ENCODE data around the gene IL37.
"Not testable (repeated sequence)": the region's sequence is repeated elsewhere in the genome, so short reads cannot be mapped to it uniquely, and the experiment has no call there.

Gene IL37

DNA sequence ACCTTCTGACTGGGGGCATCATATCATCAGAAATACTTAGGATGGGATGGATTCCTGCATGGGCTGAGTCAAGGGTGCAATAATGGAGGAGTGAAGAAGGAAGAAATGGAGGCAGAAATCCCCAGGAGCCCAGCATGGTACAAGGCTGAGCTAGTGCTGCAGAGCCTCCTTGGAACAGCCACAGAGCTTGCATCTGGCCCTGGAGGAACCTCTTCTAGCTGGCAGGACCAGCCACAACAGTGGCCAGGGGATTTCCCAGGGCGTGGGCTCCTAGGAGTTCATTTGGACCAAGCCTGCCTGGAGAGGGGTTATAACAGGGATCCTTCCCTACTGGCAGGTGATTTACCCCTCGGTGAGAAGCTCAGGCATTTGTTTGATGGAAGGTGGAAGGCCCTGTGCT, 4.7 kb upstream of the IL37 start:
- no peak for ATAC-seq (replicated peaks)
- no peak overlapping the region for H3K4me3 Mint-ChIP-seq

GRCh38 chr2:112907001-112907949, 3.7 kb upstream of the IL37 start:
- no peak for ATAC-seq (replicated peaks)

More for the DNA sequence above, 4.7 kb upstream of the IL37 start:
- Mint-ChIP-seq H3K36me3 (no peaks in the 10 kb centered on the region), H3K9me3 (peaks cover 6 to 7% of the 10 kb centered on the region in 2 donors), H3K27me3 (no peaks in the 10 kb centered on the region), H3K4me1 (peaks cover 0 to 4% of the 10 kb centered on the region in 2 donors), H3K27ac (no peak overlapping the region)
- DNase-seq: no peak

GRCh38 chr2:112908559-112908958, 2.4 kb upstream of the IL37 start:
- H3K27ac Mint-ChIP-seq; DNase-seq; ATAC-seq (replicated peaks); H3K27me3 Mint-ChIP-seq; H3K4me1 Mint-ChIP-seq; H3K36me3 Mint-ChIP-seq; H3K4me3 Mint-ChIP-seq; H3K9me3 Mint-ChIP-seq: not testable (repeated sequence)

More at GRCh38 chr2:112907001-112907949, 3.7 kb upstream of the IL37 start:
- Mint-ChIP-seq H3K4me3 (no peak overlapping the region), H3K27ac (no peak overlapping the region), H3K27me3 (no peaks in the 10 kb centered on the region), H3K4me1 (peaks cover 0 to 4% of the 10 kb centered on the region in 2 donors), H3K36me3 (no peaks in the 10 kb centered on the region), H3K9me3 (peaks cover 6 to 7% of the 10 kb centered on the region in 2 donors)
- no peak for DNase-seq

GRCh38 chr2:112910219-112910618, 746 bp upstream of the IL37 start:
- Mint-ChIP-seq H3K4me1 (peaks cover 0 to 4% of the 10 kb centered on the region in 2 donors), H3K27ac (no peak overlapping the region), H3K4me3 (no peak overlapping the region), H3K9me3 (peaks cover 6 to 7% of the 10 kb centered on the region in 2 donors), H3K36me3 (no peaks in the 10 kb centered on the region), H3K27me3 (no peaks in the 10 kb centered on the region)
- DNase-seq: no peak
- no peak for ATAC-seq (replicated peaks)

DNA sequence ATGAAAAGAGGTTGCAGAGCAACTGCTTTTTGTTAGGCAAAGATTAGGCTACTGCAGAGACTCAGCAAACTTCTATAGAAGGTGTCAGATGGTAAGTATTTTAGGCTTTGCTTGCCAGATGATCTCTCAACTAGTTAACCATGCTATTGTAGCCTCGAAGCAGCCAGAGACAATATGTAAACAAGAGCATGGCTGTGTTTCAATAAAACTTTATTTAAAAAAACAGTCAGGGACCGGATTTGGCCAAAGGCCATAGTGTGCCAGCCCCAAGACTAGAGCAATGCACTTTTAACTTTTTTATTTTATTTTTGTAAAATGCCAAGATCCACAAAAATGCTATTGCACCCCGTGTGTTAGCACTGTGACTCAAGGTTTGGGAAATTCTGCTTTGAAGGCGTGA, 1.4 kb downstream of the IL37 start:
- no peak overlapping the region for H3K27ac Mint-ChIP-seq
- no peak for DNase-seq
- H3K4me3 Mint-ChIP-seq: no peak overlapping the region
- H3K27me3 Mint-ChIP-seq: no peaks in the 10 kb centered on the region
- peaks cover 0 to 2% of the 10 kb centered on the region in 2 donors for H3K4me1 Mint-ChIP-seq
- H3K36me3 Mint-ChIP-seq: no peaks in the 10 kb centered on the region
- ATAC-seq (replicated peaks): no peak
- H3K9me3 Mint-ChIP-seq: peaks cover 6 to 7% of the 10 kb centered on the region in 2 donors

GRCh38 chr2:112915300-112916144, 4.6 kb downstream of the IL37 start:
- H3K4me3 Mint-ChIP-seq: no peak overlapping the region
- no peak overlapping the region for H3K27ac Mint-ChIP-seq
- H3K9me3 Mint-ChIP-seq: peaks cover 0 to 4% of the 10 kb centered on the region in 2 donors
- H3K36me3 Mint-ChIP-seq: no peaks in the 10 kb centered on the region
- peaks cover 0 to 2% of the 10 kb centered on the region in 2 donors for H3K4me1 Mint-ChIP-seq
- no peaks in the 10 kb centered on the region for H3K27me3 Mint-ChIP-seq
- DNase-seq (no peak), ATAC-seq (replicated peaks) (no peak)

- peaks cover 0 to 2% of the 10 kb centered on the region in 2 donors for H3K4me1 Mint-ChIP-seq
- no peak overlapping the region for H3K4me3 Mint-ChIP-seq
- no peak overlapping the region for H3K27ac Mint-ChIP-seq
- peaks cover 0 to 4% of the 10 kb centered on the region in 2 donors for H3K9me3 Mint-ChIP-seq
- no peaks in the 10 kb centered on the region for H3K36me3 Mint-ChIP-seq
- no peak for DNase-seq
- H3K27me3 Mint-ChIP-seq: no peaks in the 10 kb centered on the region
- no peak for ATAC-seq (replicated peaks)
Measured at GRCh38 chr2:112916145-112916571, 5.2 kb downstream of the IL37 start.

DNA sequence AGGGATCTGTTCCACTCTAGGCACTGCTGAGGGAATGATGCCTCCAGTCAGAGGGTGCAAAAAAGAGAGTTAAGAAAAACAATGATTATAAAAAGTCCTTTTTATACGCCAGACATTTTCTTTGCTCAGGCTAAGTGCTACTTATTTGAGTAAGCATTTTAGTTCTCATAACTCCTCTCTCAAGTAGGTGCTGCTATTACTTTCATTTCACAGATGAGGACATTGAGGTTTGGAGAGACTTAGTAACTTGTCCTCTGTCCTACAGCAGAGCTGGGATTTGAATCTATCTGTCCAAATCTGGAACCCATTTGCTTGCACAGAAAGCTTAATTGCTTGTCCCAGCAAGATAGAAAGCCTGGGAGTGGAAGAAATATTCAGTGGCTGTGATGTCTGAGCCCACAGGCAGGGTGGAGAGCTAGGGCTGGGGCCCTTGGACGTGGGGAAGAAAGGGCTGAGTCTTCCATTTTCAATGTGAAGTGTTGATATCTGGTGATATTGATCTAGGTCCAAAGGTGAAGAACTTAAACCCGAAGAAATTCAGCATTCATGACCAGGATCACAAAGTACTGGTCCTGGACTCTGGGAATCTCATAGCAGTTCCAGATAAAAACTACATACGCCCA, 5.8 kb downstream of the IL37 start:
- Mint-ChIP-seq H3K36me3 (no peaks in the 10 kb centered on the region), H3K27me3 (no peaks in the 10 kb centered on the region), H3K9me3 (peaks cover 0 to 4% of the 10 kb centered on the region in 2 donors), H3K4me3 (no peak overlapping the region), H3K4me1 (peaks cover 0 to 2% of the 10 kb centered on the region in 2 donors), H3K27ac (no peak overlapping the region)
- DNase-seq (no peak), ATAC-seq (replicated peaks) (no peak)

- H3K27me3 Mint-ChIP-seq: no peaks in the 10 kb centered on the region
- peaks cover 0 to 2% of the 10 kb centered on the region in 2 donors for H3K4me1 Mint-ChIP-seq
- no peak overlapping the region for H3K4me3 Mint-ChIP-seq
- no peak overlapping the region for H3K27ac Mint-ChIP-seq
- ATAC-seq (replicated peaks) (no peak), DNase-seq (no peak)
- H3K9me3 Mint-ChIP-seq: peaks cover 0 to 4% of the 10 kb centered on the region in 2 donors
- no peaks in the 10 kb centered on the region for H3K36me3 Mint-ChIP-seq
Measured at GRCh38 chr2:112917856-112918255, 6.9 kb downstream of the IL37 start.

GRCh38 chr2:112918256-112918655, 7.3 kb downstream of the IL37 start:
- Mint-ChIP-seq H3K9me3 (peaks cover 0 to 4% of the 10 kb centered on the region in 2 donors), H3K27me3 (no peaks in the 10 kb centered on the region), H3K4me1 (peaks cover 0 to 2% of the 10 kb centered on the region in 2 donors), H3K27ac (no peak overlapping the region), H3K36me3 (no peaks in the 10 kb centered on the region), H3K4me3 (no peak overlapping the region)
- DNase-seq (no peak), ATAC-seq (replicated peaks) (no peak)

- Mint-ChIP-seq H3K36me3 (no peaks in the 10 kb centered on the region), H3K9me3 (peaks cover 0 to 4% of the 10 kb centered on the region in 2 donors), H3K27ac (no peak overlapping the region)
Measured at GRCh38 chr2:112919086-112919485, 8.1 kb downstream of the IL37 start.

DNA sequence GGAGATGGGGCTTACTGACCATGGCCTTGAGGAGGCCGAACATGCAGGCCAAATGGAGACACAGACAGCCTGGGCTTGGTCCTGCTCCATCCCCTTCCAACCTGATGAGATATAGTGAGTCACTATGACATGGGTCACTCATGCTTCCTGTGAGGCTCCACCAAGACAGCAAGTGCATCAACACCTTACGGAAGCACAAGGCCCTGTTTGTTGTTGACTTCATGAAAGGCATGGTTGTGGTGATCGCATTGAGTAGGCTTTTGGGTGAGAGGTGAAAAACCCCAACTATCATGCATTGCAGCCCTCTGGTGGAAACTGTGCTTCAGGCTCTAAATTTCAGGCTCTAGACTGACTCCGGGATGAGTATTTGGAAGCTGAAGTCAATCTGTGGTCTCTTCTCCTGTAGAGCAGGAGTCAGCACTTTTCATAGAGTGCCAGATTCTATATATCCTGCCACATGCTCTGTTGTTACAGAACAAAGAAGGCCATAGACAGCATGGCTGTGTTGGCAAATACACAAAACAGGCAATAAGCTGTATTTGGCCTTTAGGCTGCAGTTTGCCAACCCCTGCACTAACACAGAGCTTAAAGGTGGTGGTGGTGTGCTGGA, 10.1 kb downstream of the IL37 start:
- Mint-ChIP-seq H3K9me3 (peaks cover 0 to 4% of the 10 kb centered on the region in 2 donors), H3K27me3 (no peaks in the 10 kb centered on the region), H3K36me3 (no peaks in the 10 kb centered on the region), H3K4me1 (peaks cover 11 to 12% of the 10 kb centered on the region in 2 donors), H3K4me3 (no peak overlapping the region), H3K27ac (no peak overlapping the region)
- DNase-seq (no peak), ATAC-seq (replicated peaks) (no peak)

More at GRCh38 chr2:112919086-112919485, 8.1 kb downstream of the IL37 start:
- H3K4me1 Mint-ChIP-seq: peaks cover 0 to 2% of the 10 kb centered on the region in 2 donors
- no peaks in the 10 kb centered on the region for H3K27me3 Mint-ChIP-seq
- ATAC-seq (replicated peaks) (no peak), DNase-seq (no peak)
- H3K4me3 Mint-ChIP-seq: no peak overlapping the region

DNA sequence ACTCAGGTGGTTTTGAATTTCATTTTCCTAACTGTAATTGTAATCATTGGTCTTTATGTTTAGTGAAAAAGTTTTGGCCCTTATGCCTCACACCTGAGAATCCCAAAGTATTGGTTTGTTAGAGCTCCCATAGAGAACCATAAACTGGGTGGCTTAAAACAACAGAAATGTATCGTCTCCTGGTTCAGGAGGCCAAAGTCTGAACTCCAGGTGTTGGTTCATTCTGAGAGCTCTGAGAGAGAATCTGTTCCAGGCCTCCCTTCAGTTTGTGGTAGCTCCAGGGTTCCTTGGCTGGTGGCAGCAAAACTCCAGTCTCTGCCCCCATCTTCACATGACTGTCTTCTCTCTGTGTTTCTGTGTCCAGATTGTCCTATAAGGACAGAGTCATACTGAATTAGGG, 11.0 kb downstream of the IL37 start:
- H3K36me3 Mint-ChIP-seq: no peaks in the 10 kb centered on the region
- ATAC-seq (replicated peaks) (no peak), DNase-seq (no peak)
- H3K4me1 Mint-ChIP-seq: peaks cover 11 to 12% of the 10 kb centered on the region in 2 donors
- H3K4me3 Mint-ChIP-seq: no peak overlapping the region
- H3K27me3 Mint-ChIP-seq: no peaks in the 10 kb centered on the region
- peaks cover 0 to 4% of the 10 kb centered on the region in 2 donors for H3K9me3 Mint-ChIP-seq
- no peak overlapping the region for H3K27ac Mint-ChIP-seq

All from stimulated activated naive B cell treated with anti-CD40 and anti-IgM and Interleukin-4, amounts not matched to agents 10 μg/mL and 1 μg/mL and 100 μg/mL, for 72 hours (primary cell).